B cell (primary cell): Measurements from ENCODE around the gene CREB3L1. TPM values are rescaled to one million over a fixed set of nuclear protein-coding genes. Genes with fewer than 3 reads are reported as not detected.

Source experiments
- ATAC-seq: fragments of 200-7000 bp; cut with Tn5 transposase; one replicate; pipeline ENCODE4 v1.10.0; 2021; ENCODE audit warnings: low read depth, mild to moderate bottlenecking, moderate number of reproducible peaks, moderate library complexity
- CTCF ChIA-PET: fragments of 350-600 bp; sonication (Branson Sonifier 250); formaldehyde crosslinking; loops from one replicate; lab custom pipeline; 2021; ENCODE audit warnings: antibody characterized with exemption, inconsistent platforms; lab: Charles Lee
- POLR2A ChIA-PET: fragments of 350-600 bp; sonication (Branson Sonifier 250); formaldehyde crosslinking; loops from one replicate; lab custom pipeline; 2021; ENCODE audit warnings: antibody characterized with exemption; lab: Charles Lee
- DNase-seq: peaks from one replicate; pipeline ENCODE4 v3.0.0; 2013
- H2AFZ ChIP-seq: 2 replicates; pipeline ENCODE4 v1.6.1; 2012; ENCODE audit warnings: mild to moderate bottlenecking, low read depth, low read length; ENCODE audit not compliant: insufficient read depth, poor library complexity, severe bottlenecking
- H3K27ac ChIP-seq, 2 donors: 1 replicate in 1 of 2; 2 replicates in 1 of 2; pipeline ENCODE4 v1.5.1; 2012 to 2013; ENCODE audit warnings: low read length in 2 of 2, mild to moderate bottlenecking in 2 of 2, moderate library complexity in 1 of 2
- H3K27me3 ChIP-seq, 4 experiments: fragments of 200-600 bp in 1 of 4; sonication (generic) in 1 of 4; replicated peaks in 1 of 4; 1 replicate in 2 of 4; 2 replicates in 2 of 4; pipeline versions ENCODE4 v1.6.1 to v1.7.0; 2013 to 2016; ENCODE audit warnings: low read length in 3 of 4, mild to moderate bottlenecking in 2 of 4, mixed read lengths in 1 of 4, moderate library complexity in 1 of 4; ENCODE audit not compliant: insufficient read depth in 4 of 4, control insufficient read depth in 3 of 4; ENCODE audit errors: control extremely low read depth in 1 of 4
- H3K36me3 ChIP-seq, 2 experiments: replicated peaks in 1 of 2; 1 replicate in 1 of 2; 2 replicates in 1 of 2; pipeline versions ENCODE4 v1.6.1 to v1.7.1; 2013; ENCODE audit warnings: low read length in 1 of 2; ENCODE audit not compliant: insufficient read depth in 2 of 2, control insufficient read depth in 1 of 2; ENCODE audit errors: control extremely low read depth in 1 of 2, extremely low read depth in 1 of 2
- H3K4me1 ChIP-seq, 2 donors: fragments of 200-600 bp in 1 of 2; sonication (generic) in 1 of 2; 1 replicate in 1 of 2; 2 replicates in 1 of 2; pipeline versions ENCODE4 v1.5.1 to v1.6.1; 2013 to 2017; ENCODE audit warnings: low read length in 2 of 2; ENCODE audit not compliant: control insufficient read depth in 2 of 2, insufficient read depth in 2 of 2
- H3K4me2 ChIP-seq: replicated peaks from 2 replicates; pipeline ENCODE3; 2012; ENCODE audit warnings: mild to moderate bottlenecking, low read depth, low read length; ENCODE audit not compliant: poor library complexity, severe bottlenecking
- H3K4me3 ChIP-seq, 5 experiments: fragments of 200-600 bp in 1 of 5; sonication (generic) in 1 of 5; 1 replicate in 3 of 5; 2 replicates in 2 of 5; pipeline versions ENCODE4 v1.5.1 to v1.7.0; 2011 to 2016; ENCODE audit warnings: low read length in 4 of 5, mild to moderate bottlenecking in 4 of 5, low read depth in 2 of 5, control low read depth in 1 of 5, moderate library complexity in 1 of 5; ENCODE audit not compliant: insufficient read depth in 1 of 5; ENCODE audit errors: control extremely low read depth in 1 of 5, extremely low read depth in 1 of 5
- H3K79me2 ChIP-seq: fragments of 200-600 bp; sonication (generic); one replicate; pipeline ENCODE4 v1.6.0; 2016; ENCODE audit warnings: low read length; ENCODE audit not compliant: control insufficient read depth, insufficient read depth
- H3K9ac ChIP-seq: fragments of 200-600 bp; sonication (generic); 2 replicates; pipeline ENCODE4 v1.6.1; 2017; ENCODE audit warnings: mild to moderate bottlenecking, low read length, moderate library complexity
- H3K9me3 ChIP-seq, 3 donors: one replicate each; pipeline versions ENCODE4 v1.6.1 to v1.7.1; 2013; ENCODE audit warnings: low read length in 2 of 3; ENCODE audit not compliant: control insufficient read depth in 2 of 3, insufficient read depth in 1 of 3; ENCODE audit errors: control extremely low read depth in 1 of 3
- H4K20me1 ChIP-seq: 2 replicates; pipeline ENCODE4 v1.6.0; 2012; ENCODE audit warnings: mild to moderate bottlenecking, low read length; ENCODE audit not compliant: insufficient read depth, control insufficient read depth, poor library complexity, severe bottlenecking
- H3K27ac Mint-ChIP-seq: one replicate; pipeline ENCODE4 v1.8.0; 2021; ENCODE audit warnings: mixed read lengths
- H3K27me3 Mint-ChIP-seq: one replicate; pipeline ENCODE4 v1.8.0; 2021; ENCODE audit warnings: mixed read lengths
- H3K4me1 Mint-ChIP-seq: one replicate; pipeline ENCODE4 v1.8.0; 2021; ENCODE audit warnings: mixed read lengths
- H3K4me3 Mint-ChIP-seq: one replicate; pipeline ENCODE4 v1.8.0; 2021; ENCODE audit warnings: mixed read lengths
- H3K9me3 Mint-ChIP-seq: one replicate; pipeline ENCODE4 v1.8.0; 2022; ENCODE audit warnings: mixed read lengths; ENCODE audit not compliant: insufficient read depth
- EZH2 ChIP-seq: IDR thresholded peaks from 2 replicates; pipeline ENCODE4 v1.6.1; 2012; ENCODE audit warnings: borderline replicate concordance, low read depth, mild to moderate bottlenecking, moderate library complexity, low read length; ENCODE audit not compliant: insufficient read depth, poor library complexity, severe bottlenecking
- WGBS: methylation state at CpG from one replicate; pipeline ENCODE4 v1.1.5; 2013; ENCODE audit warnings: missing lambda C conversion rate; ENCODE audit not compliant: insufficient coverage; 5-methylcytosine and 5-hydroxymethylcytosine counted together
- intact Hi-C: fragments of 100-400 bp; cut with micrococcal nuclease; formaldehyde crosslinking; loops from one replicate; pipeline ENCODE4 v1.10.0; 2022
- polyA plus RNA-seq: library from polyadenylated mRNA; depleted of rRNA; stranded (reverse); fragments of >200 nt; gene quantifications from 2 replicates; pipeline ENCODE4 v1.2.3, GENCODE V29; 2012
- total RNA-seq, 2 donors: library from RNA; stranded (reverse); fragments of 120-200 nt in 1 of 2; gene quantifications; 1 replicate in 1 of 2; 2 replicates in 1 of 2; pipeline versions ENCODE4 v1.2.3 to v1.2.4, GENCODE V29; 2013 to 2022
- TF ChIP-seq, protein P1 (sequence below): fragments of 200-600 bp; IDR thresholded peaks from one replicate; pipeline ENCODE4 v1.8.0; 2022; ENCODE audit warnings: antibody characterized with exemption, mild to moderate bottlenecking

The CREB3L1 gene
- total and polyA plus RNA-seq, 2 donors (not counting 1 experiment from before 2014, with no cell fraction given), result not detected

DNA sequence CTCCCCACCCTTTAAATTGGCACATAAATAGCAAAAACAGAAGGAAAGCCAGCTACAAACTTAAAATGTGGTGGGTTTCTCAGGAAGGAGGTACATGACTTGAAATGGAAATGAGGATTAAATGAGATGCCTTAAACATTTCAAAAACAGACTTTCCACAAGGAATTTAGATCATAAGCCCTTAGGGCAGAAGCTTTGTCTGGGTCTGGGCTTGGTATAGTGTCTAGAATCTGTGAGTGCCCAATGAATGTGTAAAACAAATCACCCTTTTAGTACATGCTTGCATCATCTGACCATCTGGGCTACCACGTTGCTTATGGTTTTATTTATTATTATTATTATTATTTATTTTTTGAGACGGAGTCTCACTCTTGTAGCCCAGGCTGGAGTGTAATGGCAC is 37.1 kb upstream of the CREB3L1 start:
- Histone ChIP-seq H3K36me3 (no peaks in the 10 kb centered on the region), H2AFZ (no peak overlapping the region), H3K4me2 (no peak overlapping the region), H3K4me3 (no peak overlapping the region), H3K27ac (no peak overlapping the region), H3K4me1 (peaks cover 30 to 31% of the 10 kb centered on the region in 2 donors), H4K20me1 (peaks cover 5% of the 10 kb centered on the region), H3K9me3 (peaks cover 0 to 10% (median 3%) of the 10 kb centered on the region in 3 donors), H3K9ac (no peak overlapping the region), H3K79me2 (no peaks in the 10 kb centered on the region), H3K27me3 (peaks cover 0 to 46% (median 24%) of the 10 kb centered on the region in 4 experiments)
- no peaks in the 10 kb centered on the region for H3K9me3 Mint-ChIP-seq
- no peak for DNase-seq
- H3K27me3 Mint-ChIP-seq, result peaks cover 54% of the 10 kb centered on the region
- POLR2A ChIA-PET, result no interaction called here
- peaks cover 36% of the 10 kb centered on the region for H3K4me1 Mint-ChIP-seq
- ATAC-seq, result no peak
- CTCF ChIA-PET, result interaction anchor here (1.4 to 3.7 kb wide), 5 partner anchors 10 to 79 kb away, joined by 7 to 50 read pairs (median 27); no protein-coding TSS in a partner anchor
- H3K4me3 Mint-ChIP-seq, result no peak overlapping the region
- no peak for TF ChIP-seq EZH2
- TF ChIP-seq, protein P1, sequence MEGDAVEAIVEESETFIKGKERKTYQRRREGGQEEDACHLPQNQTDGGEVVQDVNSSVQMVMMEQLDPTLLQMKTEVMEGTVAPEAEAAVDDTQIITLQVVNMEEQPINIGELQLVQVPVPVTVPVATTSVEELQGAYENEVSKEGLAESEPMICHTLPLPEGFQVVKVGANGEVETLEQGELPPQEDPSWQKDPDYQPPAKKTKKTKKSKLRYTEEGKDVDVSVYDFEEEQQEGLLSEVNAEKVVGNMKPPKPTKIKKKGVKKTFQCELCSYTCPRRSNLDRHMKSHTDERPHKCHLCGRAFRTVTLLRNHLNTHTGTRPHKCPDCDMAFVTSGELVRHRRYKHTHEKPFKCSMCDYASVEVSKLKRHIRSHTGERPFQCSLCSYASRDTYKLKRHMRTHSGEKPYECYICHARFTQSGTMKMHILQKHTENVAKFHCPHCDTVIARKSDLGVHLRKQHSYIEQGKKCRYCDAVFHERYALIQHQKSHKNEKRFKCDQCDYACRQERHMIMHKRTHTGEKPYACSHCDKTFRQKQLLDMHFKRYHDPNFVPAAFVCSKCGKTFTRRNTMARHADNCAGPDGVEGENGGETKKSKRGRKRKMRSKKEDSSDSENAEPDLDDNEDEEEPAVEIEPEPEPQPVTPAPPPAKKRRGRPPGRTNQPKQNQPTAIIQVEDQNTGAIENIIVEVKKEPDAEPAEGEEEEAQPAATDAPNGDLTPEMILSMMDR, result no peak
- 100% methylated on average over 1 of the region's 2 CpGs for WGBS
- intact Hi-C loops, result no loop called here
- no peak overlapping the region for H3K27ac Mint-ChIP-seq

- Mint-ChIP-seq H3K27me3 (peaks cover 55% of the 10 kb centered on the region), H3K4me3 (no peak overlapping the region), H3K4me1 (peaks cover 36% of the 10 kb centered on the region), H3K27ac (no peak overlapping the region), H3K9me3 (no peaks in the 10 kb centered on the region)
- ChIA-PET POLR2A (no interaction called here), CTCF (interaction anchor here (3.0 to 3.7 kb wide), 3 partner anchors 66 to 74 kb away, joined by 27 to 50 read pairs (median 29); no protein-coding TSS in a partner anchor)
- no peak overlapping the region for H2AFZ ChIP-seq
- no peak overlapping the region for H3K4me3 ChIP-seq
- no peaks in the 10 kb centered on the region for H3K79me2 ChIP-seq
- 72% methylated on average over 5 of the region's 7 CpGs for WGBS
- H3K27me3 ChIP-seq, result peaks cover 0 to 46% (median 23%) of the 10 kb centered on the region in 4 experiments
- H3K36me3 ChIP-seq, result no peaks in the 10 kb centered on the region
- TF ChIP-seq, protein P1, result no peak
- TF ChIP-seq EZH2, result no peak
- H3K4me2 ChIP-seq, result no peak overlapping the region
- H3K4me1 ChIP-seq, result peaks cover 30 to 31% of the 10 kb centered on the region in 2 donors
- peaks cover 0 to 10% (median 3%) of the 10 kb centered on the region in 3 donors for H3K9me3 ChIP-seq
- no peak overlapping the region for H3K9ac ChIP-seq
- intact Hi-C loops, result no loop called here
- peaks cover 5% of the 10 kb centered on the region for H4K20me1 ChIP-seq
- no peak for DNase-seq
- no peak overlapping the region for H3K27ac ChIP-seq
- ATAC-seq, result no peak
Observed at GRCh38 chr11:46240861-46241260, 36.6 kb upstream of the CREB3L1 start.
